Testis (tissue), 3 donors: ENCODE data around the gene FAM9B. TPM values are rescaled to one million over a fixed set of nuclear protein-coding genes. Genes with fewer than 3 reads are reported as not detected.

ENCODE experiments used
- DNase-seq: peaks from one replicate; pipeline ENCODE4 v3.0.0-alpha.2; 2019
- H3K27ac ChIP-seq, 2 donors: fragments of 200-600 bp; sonication (generic); one replicate each; pipeline ENCODE4 v1.5.1; 2019
- H3K27me3 ChIP-seq: fragments of 200-600 bp; sonication (generic); one replicate; pipeline ENCODE4 v1.5.1; 2019
- H3K36me3 ChIP-seq: fragments of 200-600 bp; sonication (generic); one replicate; pipeline ENCODE4 v1.5.1; 2017; ENCODE audit warnings: low read depth; ENCODE audit errors: missing control alignments
- H3K4me1 ChIP-seq: fragments of 200-600 bp; sonication (generic); one replicate; pipeline ENCODE4 v1.5.1; 2019
- H3K4me3 ChIP-seq, 2 donors: fragments of 200-600 bp; sonication (generic); one replicate each; pipeline ENCODE4 v1.5.1; 2017 to 2019
- H3K9me3 ChIP-seq: fragments of 200-600 bp; sonication (generic); one replicate; pipeline ENCODE4 v1.5.1; 2017
- POLR2A ChIP-seq: fragments of 450-650 bp; IDR thresholded peaks from one replicate; pipeline ENCODE4 v1.6.1; 2017; ENCODE audit warnings: antibody characterized with exemption, mild to moderate bottlenecking, moderate library complexity
- WGBS, 2 donors: methylation state at CpG; one replicate each; pipeline ENCODE4 v1.1.5; 2018; 5-methylcytosine and 5-hydroxymethylcytosine counted together
- intact Hi-C: fragments of 100-400 bp; cut with DNase I; formaldehyde crosslinking; loops from one replicate; pipeline ENCODE4 v1.15.1; 2023; ENCODE audit warnings: low total_unique reads
- polyA plus RNA-seq: library from polyadenylated mRNA; stranded (reverse); fragments of 350-450 nt; fragmentation: Illumina TruSeq; extraction: RNeasy Lipid Tissue Mini Kit (QIAGEN cat#74804); gene quantifications from one replicate; pipeline ENCODE4 v1.2.3, GENCODE V29; 2014; ENCODE audit warnings: low read depth, low replicate concordance; ENCODE audit not compliant: insufficient read depth
- total RNA-seq, 2 donors: library from RNA; depleted of rRNA; stranded (reverse); fragments of >200 nt; gene quantifications; one replicate each; pipeline ENCODE4 v1.2.3, GENCODE V29; 2016
- TF ChIP-seq, protein P1 (sequence below), 3 experiments: fragments of 450-650 bp in 2 of 3; fragments of 200-600 bp in 1 of 3; sonication (generic) in 1 of 3; IDR thresholded peaks; one replicate each; pipeline ENCODE4 v1.5.1; 2016 to 2019; ENCODE audit warnings: antibody characterized with exemption in 3 of 3, mild to moderate bottlenecking in 2 of 3, moderate library complexity in 1 of 3

Gene FAM9B
- total and polyA plus RNA-seq, 3 donors from 2014 or later = 4.6 to 5.0 (median 4.7) TPM

DNA sequence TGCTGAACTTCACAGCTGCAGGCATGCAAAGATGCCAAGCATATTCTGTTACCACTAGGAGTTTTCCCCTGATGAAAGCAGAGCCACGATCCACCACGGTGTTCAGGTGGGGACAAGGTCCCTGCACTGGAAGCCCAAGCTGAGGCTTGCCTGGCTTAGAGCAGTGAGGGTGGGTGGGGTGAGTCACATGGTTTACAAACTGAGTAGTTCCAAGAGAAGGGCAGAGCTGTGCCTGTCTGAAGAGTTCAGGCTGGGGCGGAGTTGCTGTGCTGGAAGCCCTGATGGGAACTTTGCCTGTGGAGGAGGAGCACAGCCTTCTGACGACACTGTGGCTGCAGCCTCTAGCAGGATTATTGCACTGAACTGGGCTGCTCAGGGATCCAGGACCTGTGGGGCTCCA, 45.5 kb downstream of the FAM9B start:
- no peaks in the 10 kb centered on the region for H3K9me3 ChIP-seq
- no peaks in the 10 kb centered on the region for H3K27me3 ChIP-seq
- 40% methylated on average over 3 of the region's 4 CpGs; no CpG with 5 or more reads in 1 of the 2 donors for WGBS, 2 donors
- DNase-seq = peak; percentile 49
- TF ChIP-seq, protein P1, sequence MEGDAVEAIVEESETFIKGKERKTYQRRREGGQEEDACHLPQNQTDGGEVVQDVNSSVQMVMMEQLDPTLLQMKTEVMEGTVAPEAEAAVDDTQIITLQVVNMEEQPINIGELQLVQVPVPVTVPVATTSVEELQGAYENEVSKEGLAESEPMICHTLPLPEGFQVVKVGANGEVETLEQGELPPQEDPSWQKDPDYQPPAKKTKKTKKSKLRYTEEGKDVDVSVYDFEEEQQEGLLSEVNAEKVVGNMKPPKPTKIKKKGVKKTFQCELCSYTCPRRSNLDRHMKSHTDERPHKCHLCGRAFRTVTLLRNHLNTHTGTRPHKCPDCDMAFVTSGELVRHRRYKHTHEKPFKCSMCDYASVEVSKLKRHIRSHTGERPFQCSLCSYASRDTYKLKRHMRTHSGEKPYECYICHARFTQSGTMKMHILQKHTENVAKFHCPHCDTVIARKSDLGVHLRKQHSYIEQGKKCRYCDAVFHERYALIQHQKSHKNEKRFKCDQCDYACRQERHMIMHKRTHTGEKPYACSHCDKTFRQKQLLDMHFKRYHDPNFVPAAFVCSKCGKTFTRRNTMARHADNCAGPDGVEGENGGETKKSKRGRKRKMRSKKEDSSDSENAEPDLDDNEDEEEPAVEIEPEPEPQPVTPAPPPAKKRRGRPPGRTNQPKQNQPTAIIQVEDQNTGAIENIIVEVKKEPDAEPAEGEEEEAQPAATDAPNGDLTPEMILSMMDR (IDR thresholded peaks at IDR 0.05) = no peak
- TF ChIP-seq POLR2A = no peak
- H3K4me1 ChIP-seq = no peaks in the 10 kb centered on the region
- intact Hi-C loops = no loop called here
- no peak overlapping the region for H3K4me3 ChIP-seq
- no peak overlapping the region for H3K27ac ChIP-seq
- no peaks in the 10 kb centered on the region for H3K36me3 ChIP-seq

DNA sequence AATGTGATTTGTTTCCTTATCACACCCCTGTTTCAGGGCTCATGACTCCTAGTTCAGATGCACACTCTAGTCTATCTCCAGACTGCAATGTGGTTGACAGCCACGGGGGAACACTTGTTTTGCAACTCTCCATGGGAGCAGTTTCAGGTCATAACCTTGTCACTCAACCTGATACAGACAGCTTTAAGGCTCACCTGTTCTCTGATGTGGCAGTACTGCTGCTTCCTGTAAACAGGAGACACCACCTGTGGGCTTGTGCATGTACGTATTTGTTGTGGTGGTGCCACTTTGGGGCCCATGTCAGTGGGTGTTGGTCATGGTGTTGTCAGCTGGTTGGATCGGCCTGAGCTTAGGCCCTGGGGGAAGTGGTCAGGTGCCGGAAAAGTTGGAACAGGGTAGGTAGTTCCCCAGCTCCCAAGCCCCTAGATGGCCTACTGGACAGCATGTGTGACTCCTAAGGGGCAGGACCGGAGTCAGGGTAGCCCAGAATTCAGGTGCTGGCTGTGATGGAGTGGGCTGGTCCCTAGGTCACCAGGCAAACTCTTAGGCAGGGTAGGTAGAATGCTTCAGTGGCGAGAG, 46.2 kb downstream of the FAM9B start:
- no peak overlapping the region for H3K27ac ChIP-seq
- no peak for DNase-seq
- intact Hi-C loops = no loop called here
- no peak overlapping the region for H3K4me3 ChIP-seq
- no peaks in the 10 kb centered on the region for H3K27me3 ChIP-seq
- H3K9me3 ChIP-seq = no peaks in the 10 kb centered on the region
- 93 to 100% methylated on average over 1 to 6 of the region's 6 CpGs for WGBS, 2 donors
- TF ChIP-seq POLR2A = no peak
- TF ChIP-seq, protein P1 (IDR thresholded peaks at IDR 0.05) = no peak
- no peaks in the 10 kb centered on the region for H3K36me3 ChIP-seq
- H3K4me1 ChIP-seq = no peaks in the 10 kb centered on the region

DNA sequence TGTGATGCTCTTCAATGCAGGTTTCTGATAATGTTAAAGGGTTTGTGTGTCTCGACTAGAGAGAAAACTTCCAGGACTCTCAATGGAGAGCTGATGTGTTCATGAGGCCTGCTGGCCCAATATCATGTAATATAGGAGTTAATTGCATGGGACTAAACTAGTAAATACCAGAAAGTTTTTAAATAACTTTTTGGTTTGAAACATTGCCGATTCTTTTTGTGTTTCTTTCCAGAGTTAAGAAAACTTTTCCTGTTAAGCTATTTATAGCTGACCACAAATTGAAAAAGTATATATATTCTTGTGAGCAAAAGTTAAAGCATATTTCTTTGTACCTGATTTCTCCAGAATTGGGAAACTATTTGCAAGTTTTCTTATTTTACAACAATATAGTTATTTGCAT, 49.7 kb downstream of the FAM9B start:
- Histone ChIP-seq H3K27me3 (no peaks in the 10 kb centered on the region), H3K36me3 (no peaks in the 10 kb centered on the region), H3K4me1 (no peaks in the 10 kb centered on the region), H3K9me3 (no peaks in the 10 kb centered on the region), H3K4me3 (no peak overlapping the region), H3K27ac (no peak overlapping the region)
- intact Hi-C loops = no loop called here
- no peak for DNase-seq
- TF ChIP-seq POLR2A = no peak
- TF ChIP-seq, protein P1 (IDR thresholded peaks at IDR 0.05) = no peak
- 62 to 65% methylated on average over 2 of the region's 2 CpGs for WGBS, 2 donors

DNA sequence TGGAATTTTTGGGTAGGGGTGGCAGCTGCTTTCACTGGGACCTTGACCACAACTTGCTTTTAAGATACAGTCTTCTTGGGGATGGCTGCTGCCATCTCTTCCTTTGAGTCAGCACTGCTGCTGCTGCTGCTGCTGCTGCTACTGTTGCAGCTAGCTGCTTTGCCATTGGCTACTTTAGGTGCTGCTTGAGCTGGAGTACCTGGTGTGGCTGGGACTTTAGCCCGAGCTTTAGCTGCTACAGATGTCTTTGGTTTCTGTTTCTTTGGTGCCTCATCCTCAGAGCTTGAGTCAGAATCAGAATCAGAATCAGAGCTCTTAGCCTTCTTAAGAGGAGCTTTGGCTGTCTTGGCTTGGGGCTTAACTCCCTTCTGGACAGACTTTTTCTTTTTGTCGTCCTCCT, 52.2 kb downstream of the FAM9B start:
- no peak for DNase-seq
- H3K4me1 ChIP-seq = no peaks in the 10 kb centered on the region
- H3K9me3 ChIP-seq = no peaks in the 10 kb centered on the region
- WGBS, 2 donors = 67% methylated on average over 2 of the region's 2 CpGs; no CpG with 5 or more reads in 1 of the 2 donors
- TF ChIP-seq, protein P1 (IDR thresholded peaks at IDR 0.05) = no peak
- TF ChIP-seq POLR2A = no peak
- H3K4me3 ChIP-seq = no peak overlapping the region
- intact Hi-C loops = no loop called here
- no peaks in the 10 kb centered on the region for H3K36me3 ChIP-seq
- H3K27ac ChIP-seq = no peak overlapping the region
- H3K27me3 ChIP-seq = no peaks in the 10 kb centered on the region

DNA sequence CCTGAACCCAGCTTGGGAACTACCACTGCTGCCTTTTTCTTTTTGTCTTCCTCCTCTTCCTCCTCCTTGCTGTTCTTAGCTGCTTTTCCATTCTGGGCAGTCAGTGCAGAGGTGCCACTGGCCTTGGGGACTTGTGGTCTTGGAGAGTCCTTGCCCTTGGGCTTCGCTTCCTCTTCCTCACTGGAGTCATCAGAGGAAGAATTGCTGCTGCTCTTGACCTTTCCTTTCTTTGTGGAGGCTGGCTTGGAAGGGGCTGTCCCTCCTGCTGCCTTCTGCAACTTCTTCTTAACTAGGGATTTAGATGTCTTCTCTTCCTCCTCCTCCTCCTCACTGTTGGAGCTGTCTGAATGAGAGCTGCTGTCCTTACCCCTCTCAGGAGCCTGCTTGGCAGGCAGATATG, 53.2 kb downstream of the FAM9B start:
- H3K27me3 ChIP-seq = no peaks in the 10 kb centered on the region
- no peaks in the 10 kb centered on the region for H3K9me3 ChIP-seq
- intact Hi-C loops = no loop called here
- no peak overlapping the region for H3K4me3 ChIP-seq
- H3K36me3 ChIP-seq = no peaks in the 10 kb centered on the region
- H3K27ac ChIP-seq = no peak overlapping the region
- no peak for TF ChIP-seq POLR2A
- TF ChIP-seq, protein P1 (IDR thresholded peaks at IDR 0.05) = no peak
- no peak for DNase-seq
- WGBS, 2 donors = 83% methylated on average over 1 of the region's 1 CpG; no CpG with 5 or more reads in 1 of the 2 donors
- no peaks in the 10 kb centered on the region for H3K4me1 ChIP-seq
